Lower leg skin (tissue), 4 donors: ENCODE data around the gene S100A14. TPM values are rescaled to one million over a fixed set of nuclear protein-coding genes. Genes with fewer than 3 reads are reported as not detected.

ENCODE experiments used
- DNase-seq, 2 donors: peaks; one replicate each; pipeline ENCODE4 v3.0.0-alpha.2; 2019; ENCODE audit warnings: low spot score in 2 of 2
- H3K4me3 ChIP-seq: fragments of 200-600 bp; sonication (generic); 2 replicates; pipeline ENCODE4 v1.5.1; 2017; ENCODE audit warnings: mild to moderate bottlenecking, low read depth; ENCODE audit not compliant: poor library complexity, severe bottlenecking
- CTCF ChIP-seq, 3 donors: fragments of 450-650 bp; IDR thresholded peaks; one replicate each; pipeline ENCODE4 v1.5.1; 2016; ENCODE audit warnings: antibody characterized with exemption in 3 of 3, mild to moderate bottlenecking in 3 of 3, moderate library complexity in 2 of 3
- POLR2A ChIP-seq, 2 donors: fragments of 450-650 bp; IDR thresholded peaks; one replicate each; pipeline ENCODE4 v1.6.1; 2016 to 2017; ENCODE audit warnings: antibody characterized with exemption in 2 of 2, mild to moderate bottlenecking in 1 of 2, moderate library complexity in 1 of 2
- WGBS, 2 donors: methylation state at CpG; one replicate each; pipeline ENCODE4 v1.1.5; 2018; 5-methylcytosine and 5-hydroxymethylcytosine counted together
- intact Hi-C: fragments of 100-400 bp; cut with DNase I; formaldehyde crosslinking; loops from one replicate; pipeline ENCODE4 v1.15.0; 2023; ENCODE audit warnings: low total_unique reads
- total RNA-seq, 4 donors: library from RNA; depleted of rRNA; stranded (reverse); fragments of >200 nt; gene quantifications; one replicate each; pipeline ENCODE4 v1.1.0, GENCODE V29; 2016

Gene S100A14
- total RNA-seq, 4 donors from 2014 or later, result 416 to 668 (median 495) TPM

DNA sequence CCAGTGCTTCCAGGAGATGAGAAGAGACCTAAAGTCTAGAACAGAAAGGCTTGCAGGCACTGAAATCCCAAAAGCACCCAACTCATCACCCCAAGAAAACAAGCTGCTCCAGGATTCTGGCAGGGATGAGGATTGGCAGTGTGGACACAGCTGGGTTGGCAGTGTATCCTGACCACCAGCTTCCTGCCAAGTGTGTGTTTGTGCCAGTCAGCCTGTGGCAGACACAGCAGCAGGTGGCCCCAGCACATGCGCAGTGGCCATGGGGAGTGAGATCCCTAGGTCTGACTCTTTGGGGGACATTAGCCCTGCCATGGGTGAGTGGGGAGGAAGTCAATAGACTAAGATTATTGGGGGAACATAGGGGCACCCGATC, 33.7 kb upstream of the S100A14 start:
- 85 to 86% methylated on average over 2 of the region's 2 CpGs for WGBS, 2 donors
- DNase-seq, result no peak
- H3K4me3 ChIP-seq, result no peak overlapping the region
- no peak for TF ChIP-seq CTCF (IDR thresholded peaks at IDR 0.05)
- no peak for TF ChIP-seq POLR2A (IDR thresholded peaks at IDR 0.05)
- intact Hi-C loops, result no loop called here

- WGBS, 2 donors, result 46% methylated on average over 3 of the region's 3 CpGs
- DNase-seq, result no peak
- no peak overlapping the region for H3K4me3 ChIP-seq
- no peak for TF ChIP-seq CTCF (IDR thresholded peaks at IDR 0.05)
- no peak for TF ChIP-seq POLR2A (IDR thresholded peaks at IDR 0.05)
- intact Hi-C loops, result no loop called here
Observed at GRCh38 chr1:153649137-153649862, 33.2 kb upstream of the S100A14 start.

DNA sequence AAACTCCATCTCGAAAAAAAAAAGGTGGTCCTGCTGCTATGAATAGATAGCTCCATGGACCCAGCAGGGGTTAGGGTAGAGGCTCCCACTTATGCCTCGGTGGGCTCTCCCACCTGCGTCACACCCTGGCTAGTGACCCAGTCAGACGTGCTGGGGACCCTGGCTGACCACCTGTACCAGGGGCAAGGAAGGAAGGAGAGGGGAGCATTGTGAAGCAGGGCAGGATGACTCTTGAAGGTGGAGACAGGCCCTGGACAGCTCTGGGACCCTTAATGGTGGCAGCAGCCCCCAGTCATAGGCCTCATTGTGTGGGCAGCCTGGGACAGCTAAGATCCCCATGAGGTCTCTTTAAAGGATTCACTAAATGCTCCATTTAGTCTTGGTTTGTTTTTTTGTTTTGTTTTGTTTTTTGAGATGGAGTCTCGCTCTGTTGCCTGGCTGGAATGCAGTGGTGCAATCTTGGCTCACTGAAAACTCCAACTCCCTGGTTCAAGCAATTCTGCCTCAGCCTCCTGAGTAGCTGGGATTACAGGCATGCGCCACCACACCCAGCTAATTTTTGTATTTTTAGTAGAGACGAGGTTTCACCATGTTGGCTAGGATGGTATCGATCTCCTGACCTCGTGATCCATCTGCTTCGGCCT, 32.0 kb upstream of the S100A14 start:
- intact Hi-C loops, result no loop called here
- no peak for DNase-seq
- TF ChIP-seq CTCF (IDR thresholded peaks at IDR 0.05), result no peak
- no peak for TF ChIP-seq POLR2A (IDR thresholded peaks at IDR 0.05)
- H3K4me3 ChIP-seq, result no peak overlapping the region
- WGBS, 2 donors, result 75 to 77% methylated on average over 10 of the region's 10 CpGs

GRCh38 chr1:153647346-153647714, 31.2 kb upstream of the S100A14 start:
- no peak overlapping the region for H3K4me3 ChIP-seq
- intact Hi-C loops, result no loop called here
- 43 to 69% methylated on average over 2 of the region's 2 CpGs for WGBS, 2 donors
- DNase-seq, result no peak
- TF ChIP-seq CTCF (IDR thresholded peaks at IDR 0.05) (no peak), POLR2A (IDR thresholded peaks at IDR 0.05) (no peak)

DNA sequence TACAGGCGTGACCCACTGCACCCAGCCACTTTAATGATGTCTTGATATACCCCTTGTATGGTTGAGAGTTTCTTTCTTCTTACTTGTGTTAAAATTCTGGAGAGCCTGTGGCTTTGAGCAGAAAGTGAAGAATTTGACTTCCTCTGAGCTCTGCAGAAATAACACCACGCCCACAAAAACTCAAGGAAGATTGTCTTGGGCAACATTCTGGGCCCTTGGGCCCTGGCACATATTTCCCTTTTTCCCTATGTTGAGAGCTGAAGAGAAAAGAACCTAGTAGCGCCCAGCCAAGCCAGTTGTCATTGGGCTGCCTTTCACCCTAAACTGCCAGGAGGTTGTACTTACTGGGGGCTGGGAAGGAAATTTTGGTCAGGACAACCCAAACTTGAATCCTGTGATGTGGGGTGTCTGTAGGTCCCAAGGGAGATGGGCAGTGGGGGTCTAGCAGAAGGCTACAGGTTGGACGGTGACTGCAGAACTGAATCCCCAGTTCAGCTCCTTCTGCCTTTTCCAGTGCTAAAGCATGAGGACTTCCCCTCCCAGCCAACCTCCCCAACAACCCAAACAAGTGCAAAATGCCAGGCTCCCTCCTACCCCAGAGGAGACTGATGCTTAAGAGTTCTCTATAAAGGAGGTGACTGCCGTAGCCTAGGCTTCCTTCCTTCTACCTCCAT, 30.7 kb upstream of the S100A14 start:
- TF ChIP-seq CTCF (IDR thresholded peaks at IDR 0.05), result no peak
- no peak for TF ChIP-seq POLR2A (IDR thresholded peaks at IDR 0.05)
- H3K4me3 ChIP-seq, result no peak overlapping the region
- DNase-seq, result no peak
- intact Hi-C loops, result no loop called here
- 67 to 74% methylated on average over 5 of the region's 5 CpGs for WGBS, 2 donors
